K562 (cell line): ENCODE data around the gene ETV3L.

Experiments
- CBFB ChIP-seq: sonication (generic); formaldehyde crosslinking; IDR thresholded peaks from 2 replicates; pipeline ENCODE4 v1.4.0; 2020; ENCODE audit warnings: mild to moderate bottlenecking, missing genetic modification reagents
- CBX3 ChIP-seq, 2 experiments: IDR thresholded peaks; 1 replicate in 1 of 2; 2 replicates in 1 of 2; pipeline ENCODE4 v1.6.1; 2012; ENCODE audit warnings: inconsistent platforms in 2 of 2, low read length in 2 of 2, borderline replicate concordance in 1 of 2, control low read depth in 1 of 2
- FOXM1 ChIP-seq, 2 experiments: fragments of 450-650 bp in 1 of 2; sonication (generic) in 1 of 2; formaldehyde crosslinking in 1 of 2; IDR thresholded peaks; 2 replicates each; pipeline versions ENCODE4 v1.6.1 to v1.9.0; 2017 to 2022; ENCODE audit warnings: low read depth in 2 of 2, mild to moderate bottlenecking in 2 of 2, missing genetic modification reagents in 1 of 2, moderate library complexity in 1 of 2
- NFYB ChIP-seq: IDR thresholded peaks from 2 replicates; pipeline ENCODE4 v1.6.1; 2011; ENCODE audit warnings: mild to moderate bottlenecking, moderate library complexity; ENCODE audit not compliant: insufficient read length; ENCODE audit errors: extremely low read depth
- TF ChIP-seq, protein P1 (sequence below), 3 experiments: IDR thresholded peaks in 2 of 3; conservative IDR thresholded peaks in 1 of 3; 2 replicates each; pipeline ENCODE4 v1.5.1; 2011 to 2012; ENCODE audit warnings: low read length in 3 of 3, mild to moderate bottlenecking in 3 of 3, control low read depth in 2 of 3, improper control_type of control experiment in 1 of 3, inconsistent platforms in 1 of 3, low read depth in 1 of 3, mixed read lengths in 1 of 3, moderate library complexity in 1 of 3; ENCODE audit not compliant: insufficient read depth in 2 of 3
- TF ChIP-seq, protein P2 (sequence below): sonication (generic); formaldehyde crosslinking; IDR thresholded peaks from 2 replicates; pipeline ENCODE4 v1.8.1; 2023; ENCODE audit warnings: mild to moderate bottlenecking, missing genetic modification reagents, moderate library complexity

DNA sequence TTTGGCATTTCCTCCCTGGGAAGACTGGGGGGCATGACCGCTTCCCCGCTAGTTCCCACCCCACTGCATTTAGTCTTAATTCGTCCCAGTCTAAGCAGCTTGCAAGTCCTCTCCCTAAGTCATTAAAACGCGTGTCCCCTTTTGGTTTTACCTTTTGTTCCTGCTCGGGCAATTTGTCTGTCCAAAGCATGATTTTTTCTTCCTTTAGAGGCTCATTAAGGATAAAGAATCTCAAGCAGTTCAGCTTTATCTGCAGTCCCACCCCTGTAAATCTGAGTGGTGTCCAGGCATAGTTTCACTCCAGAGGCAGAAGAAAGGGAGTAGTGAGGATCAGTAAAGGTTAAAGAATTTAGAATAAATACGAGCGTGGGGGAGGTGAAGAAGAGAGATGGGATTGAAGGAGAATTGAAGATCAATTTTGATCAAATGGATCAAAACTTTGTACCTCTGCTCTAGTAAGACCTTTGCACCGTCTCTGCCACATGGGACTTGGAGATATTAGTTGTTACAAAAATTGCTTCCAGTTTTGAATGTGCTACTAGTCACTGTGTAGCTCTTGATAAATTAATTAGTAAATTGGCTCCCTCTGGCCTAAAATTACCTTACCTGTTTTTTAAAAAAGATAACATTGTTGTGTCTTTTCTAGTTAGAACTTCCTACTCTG is 39.6 kb upstream of the ETV3L start:
- TF ChIP-seq, protein P1, sequence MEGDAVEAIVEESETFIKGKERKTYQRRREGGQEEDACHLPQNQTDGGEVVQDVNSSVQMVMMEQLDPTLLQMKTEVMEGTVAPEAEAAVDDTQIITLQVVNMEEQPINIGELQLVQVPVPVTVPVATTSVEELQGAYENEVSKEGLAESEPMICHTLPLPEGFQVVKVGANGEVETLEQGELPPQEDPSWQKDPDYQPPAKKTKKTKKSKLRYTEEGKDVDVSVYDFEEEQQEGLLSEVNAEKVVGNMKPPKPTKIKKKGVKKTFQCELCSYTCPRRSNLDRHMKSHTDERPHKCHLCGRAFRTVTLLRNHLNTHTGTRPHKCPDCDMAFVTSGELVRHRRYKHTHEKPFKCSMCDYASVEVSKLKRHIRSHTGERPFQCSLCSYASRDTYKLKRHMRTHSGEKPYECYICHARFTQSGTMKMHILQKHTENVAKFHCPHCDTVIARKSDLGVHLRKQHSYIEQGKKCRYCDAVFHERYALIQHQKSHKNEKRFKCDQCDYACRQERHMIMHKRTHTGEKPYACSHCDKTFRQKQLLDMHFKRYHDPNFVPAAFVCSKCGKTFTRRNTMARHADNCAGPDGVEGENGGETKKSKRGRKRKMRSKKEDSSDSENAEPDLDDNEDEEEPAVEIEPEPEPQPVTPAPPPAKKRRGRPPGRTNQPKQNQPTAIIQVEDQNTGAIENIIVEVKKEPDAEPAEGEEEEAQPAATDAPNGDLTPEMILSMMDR (IDR thresholded peaks at IDR 0.05 in 2 of 3, conservative IDR thresholded peaks at IDR 0.05 in 1 of 3; ENCODE audit: insufficient read depth in 2 of 3, low read depth in 1 of 3, low read length in 3 of 3) = no peak
- TF ChIP-seq FOXM1 (IDR thresholded peaks at IDR 0.05; ENCODE audit: low read depth) (no peak), FOXM1 (CRISPR knock-in tag; IDR thresholded peaks at IDR 0.05; ENCODE audit: low read depth) (no peak), NFYB (no peak), CBX3 (IDR thresholded peaks at IDR 0.05; ENCODE audit: borderline replicate concordance in 1 of 2, low read length in 2 of 2) (no peak), CBFB (no peak)
- TF ChIP-seq, protein P2, sequence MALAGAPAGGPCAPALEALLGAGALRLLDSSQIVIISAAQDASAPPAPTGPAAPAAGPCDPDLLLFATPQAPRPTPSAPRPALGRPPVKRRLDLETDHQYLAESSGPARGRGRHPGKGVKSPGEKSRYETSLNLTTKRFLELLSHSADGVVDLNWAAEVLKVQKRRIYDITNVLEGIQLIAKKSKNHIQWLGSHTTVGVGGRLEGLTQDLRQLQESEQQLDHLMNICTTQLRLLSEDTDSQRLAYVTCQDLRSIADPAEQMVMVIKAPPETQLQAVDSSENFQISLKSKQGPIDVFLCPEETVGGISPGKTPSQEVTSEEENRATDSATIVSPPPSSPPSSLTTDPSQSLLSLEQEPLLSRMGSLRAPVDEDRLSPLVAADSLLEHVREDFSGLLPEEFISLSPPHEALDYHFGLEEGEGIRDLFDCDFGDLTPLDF = 0 out of 2 replicates have a peak, but pooled peaks have one; percentile 6
